GM19452 (cell line): ENCODE results near the gene MSI1.

Experiments
- ATAC-seq: cut with Tn5 transposase; IDR thresholded peaks from one replicate; pipeline ENCODE4 v1.9.1; 2021; ENCODE audit not compliant: unreplicated experiment

MSI1 gene

DNA sequence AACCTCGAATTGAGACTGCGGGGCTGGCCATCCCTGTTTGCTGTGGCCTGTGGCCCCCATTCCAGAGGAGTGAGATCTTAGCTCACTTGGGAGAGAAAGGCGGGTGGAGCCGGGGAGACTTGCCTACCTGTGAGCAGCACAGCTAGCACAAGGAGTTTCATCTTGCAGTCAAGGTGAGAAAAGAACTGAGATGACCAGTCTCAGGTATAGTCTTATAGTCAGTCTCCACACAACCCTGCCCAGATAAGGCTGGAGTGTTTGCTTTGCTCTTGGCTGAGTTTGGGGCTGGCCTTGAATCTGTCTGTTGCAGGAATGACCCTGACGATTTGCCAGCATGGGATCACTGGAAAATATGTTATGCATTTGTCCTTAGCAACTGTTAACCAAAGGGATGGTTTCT is 41.4 kb downstream of the MSI1 start, which contains the start of gene PLA2G1B:
PLA2G1B (minus strand) TSS at position 187 of the 400 bp plus-strand sequence; CDS start at position 161, 26 bp downstream.
- ATAC-seq: no peak

DNA sequence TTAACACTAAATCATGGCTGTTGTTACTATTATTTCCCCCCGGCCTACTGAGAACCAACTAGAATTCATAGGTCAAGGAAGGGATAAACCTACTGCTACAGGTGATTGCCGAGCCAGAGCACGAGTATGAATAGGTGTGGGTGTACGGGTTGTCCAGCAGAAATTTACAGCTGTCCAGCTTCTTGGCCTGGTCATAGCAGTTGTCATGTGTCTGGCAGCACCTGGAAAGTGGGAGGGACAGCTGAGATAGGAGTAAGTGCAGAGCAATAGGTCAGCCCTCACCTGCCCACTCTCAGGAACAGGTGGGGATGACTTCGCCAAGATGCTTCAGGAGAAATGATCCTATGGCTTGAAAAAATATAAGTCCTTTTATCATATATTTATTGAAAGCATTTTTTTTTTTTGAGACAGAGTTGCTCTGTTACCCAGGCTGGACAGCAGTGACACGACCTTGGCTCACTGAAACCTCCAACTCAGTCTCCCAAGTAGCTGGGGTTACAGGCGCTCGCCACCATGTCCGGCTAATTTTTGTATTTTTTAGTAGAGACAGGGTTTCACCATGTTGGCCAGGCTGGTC is 44.0 kb downstream of the MSI1 start:
- ATAC-seq: no peak

DNA sequence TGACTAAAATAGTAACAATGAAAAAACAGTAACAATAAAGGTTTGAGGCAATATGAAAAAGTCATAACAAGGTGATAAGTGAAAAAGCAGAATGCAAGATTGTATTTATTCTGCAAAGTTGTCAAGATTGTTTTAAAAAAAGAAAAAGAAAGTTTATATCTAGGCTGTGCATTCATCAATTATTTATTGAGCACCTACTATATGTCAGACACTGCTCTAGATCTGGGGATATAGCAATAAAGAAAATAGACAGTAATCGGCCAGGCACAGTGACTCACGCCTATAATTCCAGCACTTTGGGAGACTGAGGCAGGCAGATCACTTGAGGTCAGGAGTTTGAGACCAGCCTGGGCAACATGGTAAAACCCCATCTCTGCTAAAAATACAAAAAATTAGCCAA is 45.2 kb downstream of the MSI1 start:
- ATAC-seq: no peak

DNA sequence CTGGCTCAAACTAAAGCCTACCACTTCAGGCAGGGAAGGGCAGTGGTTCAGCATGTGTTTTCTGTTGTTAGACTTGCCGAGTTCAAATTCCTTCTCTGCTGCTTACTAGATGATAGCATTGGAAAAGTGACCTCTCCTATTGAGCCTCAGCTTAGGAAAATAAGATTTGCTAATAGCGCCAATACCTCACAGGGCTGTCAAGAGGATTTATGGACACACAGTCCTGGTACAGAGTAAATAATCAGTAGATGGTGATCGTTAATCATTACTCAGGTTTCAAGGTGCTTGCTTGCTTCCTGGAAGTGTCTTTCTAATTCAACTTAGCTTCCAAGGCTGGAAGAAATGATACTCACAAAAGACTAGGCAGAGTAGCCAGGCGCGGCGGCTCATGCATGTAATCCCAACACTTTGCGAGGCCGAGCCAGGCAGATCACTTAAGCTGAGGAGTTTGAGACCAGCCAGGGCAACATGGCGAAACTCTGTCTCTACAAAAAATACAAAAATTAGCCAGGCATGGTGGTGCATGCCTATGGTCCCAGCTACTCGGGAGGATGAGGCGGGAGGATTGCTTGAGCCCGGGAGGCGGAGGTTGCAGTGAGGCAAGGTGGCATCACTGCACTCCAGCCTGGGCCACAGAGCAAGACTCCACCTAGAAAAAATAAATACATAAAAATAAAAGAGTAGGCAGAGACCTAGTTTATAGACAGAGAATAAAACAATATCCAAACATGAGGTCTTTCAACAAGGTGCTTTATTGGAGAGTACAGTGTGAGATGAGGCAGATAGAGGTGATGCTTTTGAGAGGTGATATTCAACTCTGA is 47.4 kb downstream of the MSI1 start:
- ATAC-seq: no peak

DNA sequence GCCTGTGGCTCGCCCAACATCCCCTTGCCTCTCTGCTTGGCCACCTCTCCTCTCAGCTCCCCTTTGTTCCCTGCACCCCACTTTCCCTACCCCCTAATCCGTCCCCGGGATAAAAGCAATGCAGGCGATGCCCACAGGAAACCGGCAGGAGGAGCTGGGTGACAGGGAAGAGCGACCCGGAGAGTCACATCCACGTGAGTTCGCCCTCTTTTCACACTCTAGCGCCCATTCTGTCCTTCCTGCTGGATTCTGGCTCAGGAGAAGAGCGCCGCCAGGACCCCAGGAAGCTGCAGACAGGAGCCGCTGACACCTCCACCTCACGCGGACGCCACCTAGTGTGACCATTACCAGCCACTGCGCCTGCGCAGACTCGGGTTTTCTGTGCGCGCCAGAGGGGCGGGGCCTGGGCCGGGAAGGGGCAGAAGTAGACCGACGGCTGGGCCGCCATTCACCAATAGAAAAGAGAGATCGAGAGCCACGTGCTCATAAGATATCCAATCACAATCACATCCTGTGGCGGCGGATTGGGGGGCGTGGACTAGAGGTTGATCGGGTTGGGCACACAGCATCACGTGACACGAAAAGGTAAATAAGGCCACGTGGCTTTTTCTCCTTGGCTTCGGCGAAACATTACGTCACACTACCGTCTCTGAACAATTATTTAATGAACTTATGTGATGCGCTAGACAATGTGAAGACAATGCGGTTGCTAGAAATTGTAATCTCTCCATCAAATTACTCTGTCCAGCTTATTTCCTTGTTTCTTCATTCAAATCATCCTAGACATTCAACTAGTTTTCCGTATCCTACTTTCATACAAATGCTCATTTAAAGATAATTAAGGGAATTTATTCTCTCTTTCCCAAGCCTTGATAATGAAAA is 51.5 kb downstream of the MSI1 start:
- ATAC-seq: peak; percentile 98

DNA sequence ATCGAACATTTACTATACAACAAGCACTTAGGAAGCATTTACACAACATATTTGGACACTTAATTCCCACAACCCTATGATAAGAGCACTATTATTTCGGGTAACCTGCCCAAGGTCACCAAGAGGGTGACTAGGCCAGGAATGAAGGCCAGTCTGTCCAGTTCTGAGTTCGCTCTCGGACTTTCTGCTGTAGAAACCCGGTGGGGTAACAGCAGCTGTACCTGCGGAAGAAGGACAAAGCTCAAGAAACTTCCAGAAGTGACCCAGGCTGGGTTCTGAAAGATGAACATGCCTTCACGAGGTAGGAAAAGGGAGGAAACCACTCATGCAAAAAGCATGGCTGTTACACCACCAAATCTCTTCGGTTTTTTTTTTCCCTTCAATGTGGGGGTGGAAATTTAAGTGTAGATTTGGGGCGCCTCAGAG is 52.2 kb downstream of the MSI1 start:
- ATAC-seq: no peak

DNA sequence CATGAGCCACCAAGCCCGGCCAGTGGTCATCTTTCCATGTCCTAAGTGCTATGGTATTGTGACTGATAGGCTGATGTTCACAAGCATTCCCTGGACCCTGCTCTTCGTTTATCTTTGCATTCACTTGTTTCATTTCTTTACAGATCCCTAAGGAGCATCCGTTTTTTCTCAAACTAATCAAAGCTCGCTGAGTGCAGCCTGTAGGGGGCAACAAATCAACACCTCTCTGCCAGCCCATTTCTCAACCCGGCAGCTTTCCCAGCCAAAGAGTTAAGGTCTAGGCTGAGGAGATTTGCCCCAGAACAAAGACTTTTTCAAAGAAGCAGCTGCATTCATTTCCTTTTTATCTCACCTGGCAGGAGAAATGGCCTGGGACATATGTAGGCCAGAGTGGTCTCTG is 54.7 kb downstream of the MSI1 start:
- no peak for ATAC-seq

DNA sequence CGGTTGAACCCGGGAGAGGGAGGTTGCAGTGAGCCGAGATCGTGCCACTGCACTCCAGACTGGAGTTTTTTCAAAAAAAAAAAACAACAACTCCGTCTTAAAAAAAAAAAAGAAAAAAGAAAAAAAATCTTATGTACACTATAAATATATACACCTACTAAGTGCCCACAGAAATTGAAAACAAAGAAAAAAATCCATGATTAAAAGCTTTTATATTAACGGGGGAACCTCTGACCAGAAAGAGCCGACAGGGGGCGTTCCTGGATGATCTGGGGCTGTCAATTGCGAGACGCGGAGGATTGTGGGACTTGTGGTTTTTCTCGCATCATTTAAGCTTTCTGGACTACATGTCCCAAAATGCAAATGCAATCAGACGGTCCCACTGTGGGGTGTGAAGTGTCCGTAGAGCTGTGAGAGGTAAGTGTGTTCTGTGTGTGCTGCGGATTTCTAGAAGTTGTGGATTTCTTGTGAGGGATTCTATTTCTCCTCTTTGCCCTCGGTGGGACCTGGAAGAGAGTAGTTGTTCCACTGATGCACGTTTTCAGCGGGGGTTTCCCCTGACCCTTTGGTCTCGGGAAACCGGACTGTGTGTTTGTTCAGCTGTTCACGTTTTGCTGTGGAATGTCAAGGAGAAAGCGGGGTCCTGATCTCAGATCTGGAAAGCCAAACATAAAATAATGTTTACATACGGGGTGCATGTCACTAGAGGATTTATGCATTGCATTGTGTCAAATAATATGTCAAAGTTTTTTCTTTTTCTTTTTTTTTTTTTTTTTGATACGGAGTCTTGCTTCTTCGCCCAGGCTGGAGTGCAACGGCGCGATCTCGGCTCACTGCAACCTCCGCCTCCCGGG is 66.8 kb downstream of the MSI1 start, which contains the start of gene SIRT4:
SIRT4 (plus strand) TSS at position 360 of the 854 bp plus-strand sequence. CDS start 1,241 bp downstream, outside the sequence.
- ATAC-seq: peak; percentile 94

DNA sequence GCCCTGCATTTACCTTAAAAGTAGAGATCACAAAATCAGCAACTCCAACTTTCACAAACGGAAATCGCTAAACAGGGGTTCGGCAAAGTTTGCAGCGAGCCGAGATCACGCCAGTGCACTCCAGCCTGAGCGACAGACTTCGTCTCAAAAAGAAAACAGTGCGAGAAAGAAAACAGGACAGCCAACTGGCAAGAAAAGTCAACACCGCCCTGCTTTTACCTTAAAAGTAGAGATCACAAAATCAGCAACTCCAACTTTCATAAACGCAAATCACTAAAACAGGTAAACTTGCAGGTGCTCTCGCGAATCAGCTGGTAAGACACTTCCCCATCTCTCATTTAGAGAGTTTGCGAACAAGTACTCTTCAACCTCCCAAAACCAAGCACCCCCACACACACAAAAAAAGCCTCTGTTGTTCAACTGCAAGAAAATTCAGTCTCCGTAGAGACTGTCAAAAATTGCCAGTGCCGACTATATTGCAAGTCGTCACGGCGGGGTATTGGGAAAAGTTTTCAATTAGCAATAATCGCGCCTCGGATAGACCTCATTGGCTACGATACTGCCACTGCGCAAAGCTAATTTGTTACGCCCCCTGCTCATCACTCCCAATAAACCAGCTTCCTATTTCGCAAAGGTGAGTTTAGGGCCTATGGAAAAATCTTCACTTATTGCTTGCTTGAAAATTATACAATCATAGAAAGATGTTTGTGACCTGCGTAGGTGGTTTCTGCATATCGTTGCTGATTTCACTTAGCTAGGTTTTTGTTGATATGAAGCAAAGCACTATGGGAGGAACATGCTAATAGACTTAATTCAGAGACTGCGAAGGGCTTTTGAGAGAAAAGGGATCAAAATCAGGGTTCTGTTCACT is 76.1 kb downstream of the MSI1 start, which contains the start of gene RNU4-1:
RNU4-1 (minus strand) TSS at position 577 of the 871 bp plus-strand sequence.
- peak; percentile 46 for ATAC-seq

DNA sequence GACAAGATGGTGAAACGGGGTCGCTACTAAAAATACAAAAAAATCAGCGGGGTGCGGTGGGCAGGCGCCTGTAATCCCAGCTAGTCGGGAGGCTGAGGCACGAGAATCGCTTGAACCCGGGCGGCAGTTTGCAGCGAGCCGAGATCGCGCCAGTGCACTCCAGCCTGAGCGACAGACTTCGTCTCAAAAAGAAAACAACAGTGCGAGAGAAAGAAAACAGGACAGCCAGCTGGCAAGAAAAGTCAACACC is 76.6 kb downstream of the MSI1 start:
- no peak for ATAC-seq
